Stimulated activated CD4-positive, alpha-beta T cell treated with anti-CD3 and anti-CD28 coated beads, Interleukin-15, amount 100 ng/mL, for 1 hour (primary cell): ENCODE results near the gene BCL2L1.
"Not testable (repeated sequence)": the region's sequence is repeated elsewhere in the genome, so short reads cannot be mapped to it uniquely, and the experiment has no call there.

Source experiments
- DNase-seq, 2 donors: peaks; one replicate each; pipeline ENCODE4 v3.0.0-alpha.2; 2020; ENCODE audit warnings: low read depth in 1 of 2, low spot score in 1 of 2

The BCL2L1 gene

GRCh38 chr20:31677553-31678260 is 45.0 kb downstream of the BCL2L1 start:
- DNase-seq = no peak

GRCh38 chr20:31676609-31676989 is 46.1 kb downstream of the BCL2L1 start:
- DNase-seq = no peak

GRCh38 chr20:31675828-31676608 is 46.6 kb downstream of the BCL2L1 start:
- DNase-seq = peak; percentile 29 to 43

- DNase-seq = peak; percentile 14 to 39
Observed at GRCh38 chr20:31674895-31675827, 47.5 kb downstream of the BCL2L1 start.

- no peak for DNase-seq
Observed at GRCh38 chr20:31673943-31674463, 48.7 kb downstream of the BCL2L1 start.

GRCh38 chr20:31673435-31673834 is 49.2 kb downstream of the BCL2L1 start:
- no peak for DNase-seq

- DNase-seq = no peak
Observed at GRCh38 chr20:31671324-31671723, 51.3 kb downstream of the BCL2L1 start.

- DNase-seq = no peak
Observed at GRCh38 chr20:31670371-31671228, 52.1 kb downstream of the BCL2L1 start.

GRCh38 chr20:31669876-31670275 is 52.8 kb downstream of the BCL2L1 start:
- DNase-seq = no peak

- not testable (repeated sequence) for DNase-seq
Observed at GRCh38 chr20:31668944-31669343, 53.7 kb downstream of the BCL2L1 start.

- no peak for DNase-seq
Observed at GRCh38 chr20:31667315-31668285, 55.1 kb downstream of the BCL2L1 start.

GRCh38 chr20:31666258-31667042 is 56.2 kb downstream of the BCL2L1 start:
- DNase-seq = no peak

- no peak for DNase-seq
Observed at GRCh38 chr20:31665753-31666152, 56.9 kb downstream of the BCL2L1 start.

GRCh38 chr20:31664696-31665354 is 57.8 kb downstream of the BCL2L1 start:
- DNase-seq = no peak

GRCh38 chr20:31663838-31664695 is 58.6 kb downstream of the BCL2L1 start:
- DNase-seq = no peak

- no peak for DNase-seq
Observed at GRCh38 chr20:31663524-31663837, 59.2 kb downstream of the BCL2L1 start.

- no peak for DNase-seq
Observed at GRCh38 chr20:31662372-31662854, 60.3 kb downstream of the BCL2L1 start.
